ENCODE measurements around the gene NUDT3.

NUDT3 gene

GRCh38 chr6:34229877-34230276, 162.6 kb downstream of the NUDT3 start:
- TF ChIP-seq CTCF (IDR thresholded peaks at IDR 0.05; ENCODE audit: insufficient read depth, low read depth, low read length, missing control alignments), result no peak
- H3K4me3 ChIP-seq (ENCODE audit: low read length), result no peak overlapping the region
- no peak for DNase-seq (ENCODE audit: low read depth)
